Stimulated activated CD8-positive, alpha-beta memory T cell treated with anti-CD3 and anti-CD28 coated beads, Interleukin-7, amount 100 ng/mL, for 48 hours (primary cell): Measurements from ENCODE around the gene CLDN8.

Experiments
- DNase-seq, 2 donors: peaks; one replicate each; pipeline ENCODE4 v3.0.0-alpha.2; 2020; ENCODE audit warnings: low read depth in 1 of 2; ENCODE audit errors: extremely low read depth in 1 of 2

CLDN8 gene

GRCh38 chr21:30216041-30216723, at the start of gene CLDN8:
Gene CLDN8, minus strand, starts transcription at chr21:30216097. Its CDS starts 172 bp downstream, at chr21:30215925.
- DNase-seq: no peak

GRCh38 chr21:30257773-30258172, 41.9 kb upstream of the CLDN8 start:
- DNase-seq: no peak

GRCh38 chr21:30256100-30256499, 40.2 kb upstream of the CLDN8 start:
- DNase-seq: no peak

- no peak for DNase-seq
Observed at GRCh38 chr21:30255679-30256078, 39.8 kb upstream of the CLDN8 start.

GRCh38 chr21:30251781-30252180, 35.9 kb upstream of the CLDN8 start:
- no peak for DNase-seq

GRCh38 chr21:30249936-30250335, 34.0 kb upstream of the CLDN8 start:
- DNase-seq: no peak

GRCh38 chr21:30248844-30249243, 32.9 kb upstream of the CLDN8 start:
- DNase-seq: no peak

- DNase-seq: no peak
Observed at GRCh38 chr21:30245061-30245460, 29.2 kb upstream of the CLDN8 start.

GRCh38 chr21:30243691-30244090, 27.8 kb upstream of the CLDN8 start:
- DNase-seq: no peak

- DNase-seq: no peak
Observed at GRCh38 chr21:30240661-30241060, 24.8 kb upstream of the CLDN8 start.

- no peak for DNase-seq
Observed at GRCh38 chr21:30238168-30238567, 22.3 kb upstream of the CLDN8 start.

GRCh38 chr21:30234643-30235042, 18.7 kb upstream of the CLDN8 start:
- DNase-seq: no peak

- no peak for DNase-seq
Observed at GRCh38 chr21:30234050-30234449, 18.2 kb upstream of the CLDN8 start.

- DNase-seq: no peak
Observed at GRCh38 chr21:30233228-30234020, 17.5 kb upstream of the CLDN8 start.

- no peak for DNase-seq
Observed at GRCh38 chr21:30232011-30232410, 16.1 kb upstream of the CLDN8 start.

GRCh38 chr21:30227633-30228404, 11.9 kb upstream of the CLDN8 start:
- DNase-seq: no peak

GRCh38 chr21:30227128-30227527, 11.2 kb upstream of the CLDN8 start:
- no peak for DNase-seq

- DNase-seq: no peak
Observed at GRCh38 chr21:30223596-30223995, 7.7 kb upstream of the CLDN8 start.

GRCh38 chr21:30222724-30223123, 6.8 kb upstream of the CLDN8 start:
- DNase-seq: no peak

GRCh38 chr21:30211071-30211470, 4.8 kb downstream of the CLDN8 start:
- DNase-seq: no peak

GRCh38 chr21:30209601-30210000, 6.3 kb downstream of the CLDN8 start:
- DNase-seq: no peak

GRCh38 chr21:30207252-30207579, 8.7 kb downstream of the CLDN8 start:
- DNase-seq: no peak
